K562 (cell line): ENCODE data around the gene KCTD7. TPM values are rescaled to one million over a fixed set of nuclear protein-coding genes. Genes with fewer than 3 reads are reported as not detected.

Experiments used
- CBX2 ChIP-seq: fragments of 200-600 bp; sonication (generic); IDR thresholded peaks from one replicate; pipeline ENCODE4 v1.6.1; 2012; ENCODE audit warnings: mild to moderate bottlenecking, low read length, inconsistent platforms; ENCODE audit not compliant: insufficient read depth, poor library complexity, severe bottlenecking
- DMBX1 ChIP-seq: fragments of 250-450 bp; sonication (Bioruptor Pico); IDR thresholded peaks from 2 replicates; pipeline ENCODE4 v1.8.0; 2022; ENCODE audit warnings: inconsistent platforms, mild to moderate bottlenecking, moderate library complexity, borderline replicate concordance
- MXI1 ChIP-seq: IDR thresholded peaks from 2 replicates; pipeline ENCODE4 v1.6.1; 2011; ENCODE audit warnings: low read depth, mild to moderate bottlenecking, improper control_type of control experiment, low read length
- RFX5 ChIP-seq: IDR thresholded peaks from 2 replicates; pipeline ENCODE4 v1.6.1; 2011; ENCODE audit warnings: low read depth, mild to moderate bottlenecking, improper control_type of control experiment, low read length
- SAP30 ChIP-seq: fragments of 200-600 bp; sonication (generic); IDR thresholded peaks from 2 replicates; pipeline ENCODE4 v1.6.1; 2012; ENCODE audit warnings: borderline replicate concordance, low read depth, mild to moderate bottlenecking, moderate library complexity, low read length, control low read depth, inconsistent platforms; ENCODE audit not compliant: insufficient read depth, poor library complexity, severe bottlenecking
- polyA plus RNA-seq, 8 experiments: library from polyadenylated mRNA; depleted of rRNA in 4 of 8; stranded (reverse) in 5 of 8; unstranded in 3 of 8; fragments of >200 nt; fragmentation: Nextera tagmentation in 2 of 8; fragmentation: Illumina TruSeq in 1 of 8; extraction: Ambion mirVana in 2 of 8; extraction: Trizol in 1 of 8; gene quantifications; 2 replicates each; pipeline versions ENCODE4 v1.2.1 to v1.2.3, GENCODE V29; 2011 to 2014; ENCODE audit warnings: inconsistent platforms in 1 of 8, missing spikeins in 1 of 8
- total RNA-seq, 7 experiments: library from RNA; depleted of rRNA in 6 of 7; stranded (reverse); fragments of >200 nt in 6 of 7; fragmentation: Illumina TruSeq in 2 of 7; extraction: Trizol in 2 of 7; gene quantifications; 2 replicates each; pipeline versions ENCODE4 v1.2.1 to v1.2.3, GENCODE V29; 2011 to 2021; ENCODE audit warnings: low replicate concordance in 1 of 7
- TF ChIP-seq, protein P1 (sequence below): fragments of 450-650 bp; IDR thresholded peaks from 2 replicates; pipeline ENCODE4 v1.6.1; 2016; ENCODE audit warnings: mild to moderate bottlenecking, moderate library complexity
- TF ChIP-seq, protein P2 (sequence below): fragments of 450-650 bp; IDR thresholded peaks from 2 replicates; pipeline ENCODE4 v1.6.1; 2018; ENCODE audit warnings: mild to moderate bottlenecking, low read depth; ENCODE audit not compliant: partially characterized antibody
- TF ChIP-seq, protein P3 (sequence below), 3 experiments: fragments of 200-800 bp in 1 of 3; sonication (Bioruptor generic) in 1 of 3; sonication (generic) in 1 of 3; formaldehyde crosslinking in 1 of 3; IDR thresholded peaks; 2 replicates each; pipeline versions ENCODE4 v1.6.1 to v1.8.0; 2016 to 2022; ENCODE audit warnings: mild to moderate bottlenecking in 2 of 3, missing compliant biosample characterization in 2 of 3, missing genetic modification characterization in 2 of 3, missing genetic modification reagents in 1 of 3
- TF ChIP-seq, protein P4 (sequence below): IDR thresholded peaks from 2 replicates; pipeline ENCODE4 v1.6.1; 2014; ENCODE audit warnings: antibody characterized with exemption

Gene KCTD7
- total and polyA plus RNA-seq, 9 of the 15 experiments (the other 6 are each of a cell fraction or from before 2014, with no cell fraction given): 1.5 to 26.0 (median 9.0) TPM

DNA sequence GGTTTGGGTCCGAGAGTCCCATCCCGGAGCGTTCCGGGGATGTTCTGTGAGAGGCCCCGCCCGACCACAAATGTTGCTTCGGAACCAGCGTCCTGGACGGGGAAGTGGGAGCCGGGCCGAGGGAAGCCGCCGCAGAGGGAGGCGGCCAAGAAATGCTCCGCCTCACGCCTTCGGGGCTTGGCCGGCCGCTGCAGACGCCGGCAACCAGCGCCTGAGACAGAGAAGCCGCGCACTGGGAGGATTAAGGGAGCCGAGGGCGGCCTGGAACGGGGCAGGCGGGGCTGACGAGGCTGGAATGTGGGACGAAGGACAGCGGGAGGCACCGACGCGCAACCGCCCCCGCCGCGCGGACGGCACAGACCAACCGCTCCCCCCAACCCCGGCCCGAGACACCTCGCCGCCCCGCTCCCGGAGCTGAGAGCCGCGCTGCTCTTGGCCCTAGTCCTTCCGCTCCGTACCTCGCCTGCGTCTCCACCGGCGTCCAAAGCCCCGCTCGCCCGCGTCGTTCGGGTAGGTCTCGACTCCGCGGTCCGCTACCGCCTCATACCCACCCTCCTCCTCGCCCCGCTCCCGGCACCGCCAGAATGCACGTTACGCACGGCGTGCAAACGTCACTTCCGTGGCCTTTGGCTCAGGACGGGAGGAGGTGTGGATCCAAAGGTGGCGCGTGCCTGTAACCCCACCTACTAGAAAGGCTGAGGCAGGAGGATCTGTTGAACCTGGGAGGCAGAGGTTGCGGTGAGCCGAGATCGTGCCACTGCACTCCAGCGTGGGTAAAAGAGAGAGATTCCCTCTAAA lies 36.7 kb upstream of the KCTD7 start (continued):
- TF ChIP-seq, protein P1, sequence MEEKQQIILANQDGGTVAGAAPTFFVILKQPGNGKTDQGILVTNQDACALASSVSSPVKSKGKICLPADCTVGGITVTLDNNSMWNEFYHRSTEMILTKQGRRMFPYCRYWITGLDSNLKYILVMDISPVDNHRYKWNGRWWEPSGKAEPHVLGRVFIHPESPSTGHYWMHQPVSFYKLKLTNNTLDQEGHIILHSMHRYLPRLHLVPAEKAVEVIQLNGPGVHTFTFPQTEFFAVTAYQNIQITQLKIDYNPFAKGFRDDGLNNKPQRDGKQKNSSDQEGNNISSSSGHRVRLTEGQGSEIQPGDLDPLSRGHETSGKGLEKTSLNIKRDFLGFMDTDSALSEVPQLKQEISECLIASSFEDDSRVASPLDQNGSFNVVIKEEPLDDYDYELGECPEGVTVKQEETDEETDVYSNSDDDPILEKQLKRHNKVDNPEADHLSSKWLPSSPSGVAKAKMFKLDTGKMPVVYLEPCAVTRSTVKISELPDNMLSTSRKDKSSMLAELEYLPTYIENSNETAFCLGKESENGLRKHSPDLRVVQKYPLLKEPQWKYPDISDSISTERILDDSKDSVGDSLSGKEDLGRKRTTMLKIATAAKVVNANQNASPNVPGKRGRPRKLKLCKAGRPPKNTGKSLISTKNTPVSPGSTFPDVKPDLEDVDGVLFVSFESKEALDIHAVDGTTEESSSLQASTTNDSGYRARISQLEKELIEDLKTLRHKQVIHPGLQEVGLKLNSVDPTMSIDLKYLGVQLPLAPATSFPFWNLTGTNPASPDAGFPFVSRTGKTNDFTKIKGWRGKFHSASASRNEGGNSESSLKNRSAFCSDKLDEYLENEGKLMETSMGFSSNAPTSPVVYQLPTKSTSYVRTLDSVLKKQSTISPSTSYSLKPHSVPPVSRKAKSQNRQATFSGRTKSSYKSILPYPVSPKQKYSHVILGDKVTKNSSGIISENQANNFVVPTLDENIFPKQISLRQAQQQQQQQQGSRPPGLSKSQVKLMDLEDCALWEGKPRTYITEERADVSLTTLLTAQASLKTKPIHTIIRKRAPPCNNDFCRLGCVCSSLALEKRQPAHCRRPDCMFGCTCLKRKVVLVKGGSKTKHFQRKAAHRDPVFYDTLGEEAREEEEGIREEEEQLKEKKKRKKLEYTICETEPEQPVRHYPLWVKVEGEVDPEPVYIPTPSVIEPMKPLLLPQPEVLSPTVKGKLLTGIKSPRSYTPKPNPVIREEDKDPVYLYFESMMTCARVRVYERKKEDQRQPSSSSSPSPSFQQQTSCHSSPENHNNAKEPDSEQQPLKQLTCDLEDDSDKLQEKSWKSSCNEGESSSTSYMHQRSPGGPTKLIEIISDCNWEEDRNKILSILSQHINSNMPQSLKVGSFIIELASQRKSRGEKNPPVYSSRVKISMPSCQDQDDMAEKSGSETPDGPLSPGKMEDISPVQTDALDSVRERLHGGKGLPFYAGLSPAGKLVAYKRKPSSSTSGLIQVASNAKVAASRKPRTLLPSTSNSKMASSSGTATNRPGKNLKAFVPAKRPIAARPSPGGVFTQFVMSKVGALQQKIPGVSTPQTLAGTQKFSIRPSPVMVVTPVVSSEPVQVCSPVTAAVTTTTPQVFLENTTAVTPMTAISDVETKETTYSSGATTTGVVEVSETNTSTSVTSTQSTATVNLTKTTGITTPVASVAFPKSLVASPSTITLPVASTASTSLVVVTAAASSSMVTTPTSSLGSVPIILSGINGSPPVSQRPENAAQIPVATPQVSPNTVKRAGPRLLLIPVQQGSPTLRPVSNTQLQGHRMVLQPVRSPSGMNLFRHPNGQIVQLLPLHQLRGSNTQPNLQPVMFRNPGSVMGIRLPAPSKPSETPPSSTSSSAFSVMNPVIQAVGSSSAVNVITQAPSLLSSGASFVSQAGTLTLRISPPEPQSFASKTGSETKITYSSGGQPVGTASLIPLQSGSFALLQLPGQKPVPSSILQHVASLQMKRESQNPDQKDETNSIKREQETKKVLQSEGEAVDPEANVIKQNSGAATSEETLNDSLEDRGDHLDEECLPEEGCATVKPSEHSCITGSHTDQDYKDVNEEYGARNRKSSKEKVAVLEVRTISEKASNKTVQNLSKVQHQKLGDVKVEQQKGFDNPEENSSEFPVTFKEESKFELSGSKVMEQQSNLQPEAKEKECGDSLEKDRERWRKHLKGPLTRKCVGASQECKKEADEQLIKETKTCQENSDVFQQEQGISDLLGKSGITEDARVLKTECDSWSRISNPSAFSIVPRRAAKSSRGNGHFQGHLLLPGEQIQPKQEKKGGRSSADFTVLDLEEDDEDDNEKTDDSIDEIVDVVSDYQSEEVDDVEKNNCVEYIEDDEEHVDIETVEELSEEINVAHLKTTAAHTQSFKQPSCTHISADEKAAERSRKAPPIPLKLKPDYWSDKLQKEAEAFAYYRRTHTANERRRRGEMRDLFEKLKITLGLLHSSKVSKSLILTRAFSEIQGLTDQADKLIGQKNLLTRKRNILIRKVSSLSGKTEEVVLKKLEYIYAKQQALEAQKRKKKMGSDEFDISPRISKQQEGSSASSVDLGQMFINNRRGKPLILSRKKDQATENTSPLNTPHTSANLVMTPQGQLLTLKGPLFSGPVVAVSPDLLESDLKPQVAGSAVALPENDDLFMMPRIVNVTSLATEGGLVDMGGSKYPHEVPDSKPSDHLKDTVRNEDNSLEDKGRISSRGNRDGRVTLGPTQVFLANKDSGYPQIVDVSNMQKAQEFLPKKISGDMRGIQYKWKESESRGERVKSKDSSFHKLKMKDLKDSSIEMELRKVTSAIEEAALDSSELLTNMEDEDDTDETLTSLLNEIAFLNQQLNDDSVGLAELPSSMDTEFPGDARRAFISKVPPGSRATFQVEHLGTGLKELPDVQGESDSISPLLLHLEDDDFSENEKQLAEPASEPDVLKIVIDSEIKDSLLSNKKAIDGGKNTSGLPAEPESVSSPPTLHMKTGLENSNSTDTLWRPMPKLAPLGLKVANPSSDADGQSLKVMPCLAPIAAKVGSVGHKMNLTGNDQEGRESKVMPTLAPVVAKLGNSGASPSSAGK: peak; percentile 97
- TF ChIP-seq, protein P2, sequence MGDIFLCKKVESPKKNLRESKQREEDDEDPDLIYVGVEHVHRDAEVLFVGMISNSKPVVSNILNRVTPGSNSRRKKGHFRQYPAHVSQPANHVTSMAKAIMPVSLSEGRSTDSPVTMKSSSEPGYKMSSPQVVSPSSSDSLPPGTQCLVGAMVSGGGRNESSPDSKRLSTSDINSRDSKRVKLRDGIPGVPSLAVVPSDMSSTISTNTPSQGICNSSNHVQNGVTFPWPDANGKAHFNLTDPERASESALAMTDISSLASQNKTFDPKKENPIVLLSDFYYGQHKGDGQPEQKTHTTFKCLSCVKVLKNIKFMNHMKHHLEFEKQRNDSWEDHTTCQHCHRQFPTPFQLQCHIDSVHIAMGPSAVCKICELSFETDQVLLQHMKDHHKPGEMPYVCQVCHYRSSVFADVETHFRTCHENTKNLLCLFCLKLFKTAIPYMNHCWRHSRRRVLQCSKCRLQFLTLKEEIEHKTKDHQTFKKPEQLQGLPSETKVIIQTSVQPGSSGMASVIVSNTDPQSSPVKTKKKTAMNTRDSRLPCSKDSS: no peak
- TF ChIP-seq, protein P3, sequence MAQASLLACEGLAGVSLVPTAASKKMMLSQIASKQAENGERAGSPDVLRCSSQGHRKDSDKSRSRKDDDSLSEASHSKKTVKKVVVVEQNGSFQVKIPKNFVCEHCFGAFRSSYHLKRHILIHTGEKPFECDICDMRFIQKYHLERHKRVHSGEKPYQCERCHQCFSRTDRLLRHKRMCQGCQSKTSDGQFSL (CRISPR knock-in tag; IDR thresholded peaks at IDR 0.05): peak; percentile 98
- TF ChIP-seq, protein P3 (tag; IDR thresholded peaks at IDR 0.05): peak in 1 of 2 experiments; percentile 97; a peak in 2 of 4 replicates
- no peak for TF ChIP-seq CBX2
- TF ChIP-seq MXI1: peak; percentile 47; the same call in 1 of the 2 replicates
- no peak for TF ChIP-seq RFX5
- peak; percentile 59; the same call in 1 of the 2 replicates for TF ChIP-seq DMBX1 (CRISPR knock-in tag)
- peak; percentile 5 for TF ChIP-seq SAP30
- TF ChIP-seq, protein P4, sequence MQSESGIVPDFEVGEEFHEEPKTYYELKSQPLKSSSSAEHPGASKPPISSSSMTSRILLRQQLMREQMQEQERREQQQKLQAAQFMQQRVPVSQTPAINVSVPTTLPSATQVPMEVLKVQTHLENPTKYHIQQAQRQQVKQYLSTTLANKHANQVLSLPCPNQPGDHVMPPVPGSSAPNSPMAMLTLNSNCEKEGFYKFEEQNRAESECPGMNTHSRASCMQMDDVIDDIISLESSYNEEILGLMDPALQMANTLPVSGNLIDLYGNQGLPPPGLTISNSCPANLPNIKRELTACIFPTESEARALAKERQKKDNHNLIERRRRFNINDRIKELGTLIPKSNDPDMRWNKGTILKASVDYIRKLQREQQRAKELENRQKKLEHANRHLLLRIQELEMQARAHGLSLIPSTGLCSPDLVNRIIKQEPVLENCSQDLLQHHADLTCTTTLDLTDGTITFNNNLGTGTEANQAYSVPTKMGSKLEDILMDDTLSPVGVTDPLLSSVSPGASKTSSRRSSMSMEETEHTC: no peak
